GM21526 (cell line): ENCODE data around the gene GMIP.
"Not testable (repeated sequence)": the region's sequence is repeated elsewhere in the genome, so short reads cannot be mapped to it uniquely, and the experiment has no call there.

ENCODE experiments used
- ATAC-seq: cut with Tn5 transposase; IDR thresholded peaks from one replicate; pipeline ENCODE4 v1.9.1; 2021; ENCODE audit warnings: moderate library complexity; ENCODE audit not compliant: unreplicated experiment, low FRiP score

Gene GMIP

GRCh38 chr19:19643158-19644053, at the start of gene GMIP:
TSS of gene GMIP (minus strand) at chr19:19643657. CDS start at chr19:19643529, 128 bp downstream.
- ATAC-seq = peak; percentile 65

- ATAC-seq = no peak
Observed at GRCh38 chr19:19691683-19692082, 48.2 kb upstream of the GMIP start.

GRCh38 chr19:19689023-19689422, 45.6 kb upstream of the GMIP start:
- ATAC-seq = not testable (repeated sequence)

GRCh38 chr19:19687090-19687489, 43.6 kb upstream of the GMIP start:
- ATAC-seq = no peak

- ATAC-seq = no peak
Observed at GRCh38 chr19:19686580-19686979, 43.1 kb upstream of the GMIP start.

GRCh38 chr19:19686119-19686518, 42.7 kb upstream of the GMIP start:
- ATAC-seq = not testable (repeated sequence)

- no peak for ATAC-seq
Observed at GRCh38 chr19:19679176-19680073, 36.0 kb upstream of the GMIP start.

- no peak for ATAC-seq
Observed at GRCh38 chr19:19677579-19677978, 34.1 kb upstream of the GMIP start.

- no peak for ATAC-seq
Observed at GRCh38 chr19:19674315-19674714, 30.9 kb upstream of the GMIP start.

- ATAC-seq = no peak
Observed at GRCh38 chr19:19672816-19673215, 29.4 kb upstream of the GMIP start.

- ATAC-seq = no peak
Observed at GRCh38 chr19:19670070-19670551, 26.7 kb upstream of the GMIP start.

- peak; percentile 64 for ATAC-seq
Observed at GRCh38 chr19:19668230-19669012, 25.0 kb upstream of the GMIP start, which contains the start of gene ZNF101. TSS of gene ZNF101 (plus strand) at chr19:19668839. CDS start at chr19:19668964, 125 bp downstream.

- not testable (repeated sequence) for ATAC-seq
Observed at GRCh38 chr19:19665420-19665948, 22.0 kb upstream of the GMIP start.

GRCh38 chr19:19663256-19664120, 20.0 kb upstream of the GMIP start, which contains the start of gene ATP13A1:
TSS of gene ATP13A1 (minus strand) at chr19:19663676. CDS start at chr19:19663666, 10 bp downstream.
- ATAC-seq = peak; percentile 66

GRCh38 chr19:19662871-19663255, 19.4 kb upstream of the GMIP start:
- ATAC-seq = no peak

- ATAC-seq = no peak
Observed at GRCh38 chr19:19662344-19662743, 18.9 kb upstream of the GMIP start.

GRCh38 chr19:19661675-19662251, 18.3 kb upstream of the GMIP start:
- peak; percentile 42 for ATAC-seq

GRCh38 chr19:19661141-19661674, 17.8 kb upstream of the GMIP start:
- no peak for ATAC-seq
